T47D (cell line): ENCODE measurements around the gene ABCB9.
A peak's percentile ranks its signal among the peaks of the same experiment; 100 is the strongest.

ENCODE experiments used
- DNase-seq, 2 experiments: peaks; one replicate each; pipeline versions ENCODE4 v3.0.0 to v3.0.0-alpha.2; 2011 to 2012; ENCODE audit warnings: low read depth in 1 of 2, low spot score in 1 of 2
- JUND ChIP-seq: IDR thresholded peaks from 2 replicates; pipeline ENCODE4 v1.6.1; 2012; ENCODE audit warnings: low read depth
- in situ Hi-C: cut with HindIII; loops from 2 replicates; pipeline ENCODE4 v1.10.0; 2016; ENCODE audit warnings: low sequenced_read_pairs, low pct_unique_long_range_greater_than_20kb

Gene ABCB9

GRCh38 chr12:122959566-122960192 is 6.6 kb downstream of the ABCB9 start:
- no peak for DNase-seq
- in situ Hi-C loops = no loop called here

GRCh38 chr12:122958198-122958888 is 7.9 kb downstream of the ABCB9 start:
- no peak for TF ChIP-seq JUND
- DNase-seq = no peak
- in situ Hi-C loops = no loop called here

More at GRCh38 chr12:122959566-122960192, 6.6 kb downstream of the ABCB9 start:
- no peak for TF ChIP-seq JUND

- no peak for DNase-seq
- in situ Hi-C loops = no loop called here
- no peak for TF ChIP-seq JUND
These were observed 10.2 kb downstream of the ABCB9 start for GRCh38 chr12:122956035-122956434.

GRCh38 chr12:122955156-122955555 is 11.1 kb downstream of the ABCB9 start:
- DNase-seq = no peak
- in situ Hi-C loops = no loop called here
- no peak for TF ChIP-seq JUND

GRCh38 chr12:122951979-122952892 is 14.0 kb downstream of the ABCB9 start:
- peak; percentile 86 to 94 for DNase-seq
- no peak for TF ChIP-seq JUND
- in situ Hi-C loops = no loop called here

GRCh38 chr12:122951406-122951805 is 14.9 kb downstream of the ABCB9 start:
- TF ChIP-seq JUND = no peak
- no peak for DNase-seq
- in situ Hi-C loops = no loop called here

GRCh38 chr12:122949816-122950675 is 16.2 kb downstream of the ABCB9 start:
- no peak for TF ChIP-seq JUND
- DNase-seq = no peak
- in situ Hi-C loops = no loop called here

GRCh38 chr12:122949405-122949804 is 16.9 kb downstream of the ABCB9 start:
- TF ChIP-seq JUND = no peak
- DNase-seq = no peak
- in situ Hi-C loops = no loop called here

GRCh38 chr12:122948605-122949004 is 17.7 kb downstream of the ABCB9 start:
- in situ Hi-C loops = no loop called here
- no peak for TF ChIP-seq JUND
- DNase-seq = no peak

GRCh38 chr12:122947352-122947792 is 18.9 kb downstream of the ABCB9 start:
- in situ Hi-C loops = no loop called here
- DNase-seq = no peak
- no peak for TF ChIP-seq JUND

GRCh38 chr12:122946690-122947341 is 19.4 kb downstream of the ABCB9 start:
- TF ChIP-seq JUND = no peak
- in situ Hi-C loops = no loop called here
- DNase-seq = peak; percentile 76 to 91
